HG02885 (cell line): Measurements from ENCODE around the gene RIPPLY1.

Source experiments
- ATAC-seq: cut with Tn5 transposase; IDR thresholded peaks from one replicate; pipeline ENCODE4 v1.9.1; 2021; ENCODE audit warnings: mild to moderate bottlenecking; ENCODE audit not compliant: unreplicated experiment, poor library complexity

Gene RIPPLY1

GRCh38 chrX:106903291-106903824 lies at the start of gene RIPPLY1:
Gene RIPPLY1 (minus strand): TSS chrX:106903341. CDS start chrX:106903287, 54 bp downstream.
- ATAC-seq: no peak

- no peak for ATAC-seq
Observed at GRCh38 chrX:106952538-106952937, 49.4 kb upstream of the RIPPLY1 start.

- ATAC-seq: no peak
Observed at GRCh38 chrX:106952089-106952488, 48.9 kb upstream of the RIPPLY1 start.

GRCh38 chrX:106951230-106951629 lies 48.1 kb upstream of the RIPPLY1 start:
- no peak for ATAC-seq

- no peak for ATAC-seq
Observed at GRCh38 chrX:106950381-106950780, 47.2 kb upstream of the RIPPLY1 start.

- ATAC-seq: no peak
Observed at GRCh38 chrX:106949366-106949765, 46.2 kb upstream of the RIPPLY1 start.

GRCh38 chrX:106948641-106949040 lies 45.5 kb upstream of the RIPPLY1 start:
- no peak for ATAC-seq

GRCh38 chrX:106946464-106946863 lies 43.3 kb upstream of the RIPPLY1 start:
- ATAC-seq: no peak

GRCh38 chrX:106940068-106940467 lies 36.9 kb upstream of the RIPPLY1 start:
- ATAC-seq: no peak

- no peak for ATAC-seq
Observed at GRCh38 chrX:106939566-106939965, 36.4 kb upstream of the RIPPLY1 start.

- ATAC-seq: no peak
Observed at GRCh38 chrX:106936246-106936645, 33.1 kb upstream of the RIPPLY1 start.

GRCh38 chrX:106935175-106935574 lies 32.0 kb upstream of the RIPPLY1 start:
- no peak for ATAC-seq

- no peak for ATAC-seq
Observed at GRCh38 chrX:106933538-106933961, 30.4 kb upstream of the RIPPLY1 start.

- ATAC-seq: no peak
Observed at GRCh38 chrX:106932960-106933537, 29.9 kb upstream of the RIPPLY1 start.

- no peak for ATAC-seq
Observed at GRCh38 chrX:106932492-106932923, 29.4 kb upstream of the RIPPLY1 start.

- no peak for ATAC-seq
Observed at GRCh38 chrX:106931831-106932491, 28.8 kb upstream of the RIPPLY1 start.

- no peak for ATAC-seq
Observed at GRCh38 chrX:106928227-106928626, 25.1 kb upstream of the RIPPLY1 start.

- no peak for ATAC-seq
Observed at GRCh38 chrX:106927700-106928099, 24.6 kb upstream of the RIPPLY1 start.

GRCh38 chrX:106927023-106927422 lies 23.9 kb upstream of the RIPPLY1 start:
- ATAC-seq: no peak

GRCh38 chrX:106921637-106922036 lies 18.5 kb upstream of the RIPPLY1 start:
- ATAC-seq: no peak

GRCh38 chrX:106919932-106920452 lies 16.9 kb upstream of the RIPPLY1 start, which contains the start of gene CLDN2:
Gene CLDN2 (plus strand): TSS chrX:106920402. CDS start chrX:106928229, 7,827 bp downstream.
- no peak for ATAC-seq
